ENCODE results near the gene MRPL19.
A peak's percentile ranks its signal among the peaks of the same experiment; 100 is the strongest.

DNA sequence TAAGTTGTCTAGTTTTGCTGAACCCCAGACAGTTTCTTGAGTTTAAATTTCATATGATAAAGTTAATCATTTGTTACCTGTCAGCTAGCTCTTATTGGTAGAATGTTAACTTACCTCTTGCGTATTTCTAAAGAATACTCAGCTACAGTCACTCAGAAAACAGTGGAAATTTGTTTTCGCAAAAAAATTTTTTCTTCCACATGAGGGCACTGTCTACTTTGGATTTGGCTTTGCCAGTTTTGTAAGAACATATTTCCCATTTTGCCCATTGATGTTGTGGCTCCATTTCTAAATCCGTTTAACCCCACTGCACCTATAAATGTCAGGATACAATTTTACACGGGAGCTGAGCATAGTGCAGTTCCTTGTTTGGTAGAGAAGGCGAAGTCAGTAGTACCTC is 83.3 kb downstream of the MRPL19 start:
- TF ChIP-seq POLR2A (IDR thresholded peaks at IDR 0.05), result no peak
- TF ChIP-seq, protein P1, sequence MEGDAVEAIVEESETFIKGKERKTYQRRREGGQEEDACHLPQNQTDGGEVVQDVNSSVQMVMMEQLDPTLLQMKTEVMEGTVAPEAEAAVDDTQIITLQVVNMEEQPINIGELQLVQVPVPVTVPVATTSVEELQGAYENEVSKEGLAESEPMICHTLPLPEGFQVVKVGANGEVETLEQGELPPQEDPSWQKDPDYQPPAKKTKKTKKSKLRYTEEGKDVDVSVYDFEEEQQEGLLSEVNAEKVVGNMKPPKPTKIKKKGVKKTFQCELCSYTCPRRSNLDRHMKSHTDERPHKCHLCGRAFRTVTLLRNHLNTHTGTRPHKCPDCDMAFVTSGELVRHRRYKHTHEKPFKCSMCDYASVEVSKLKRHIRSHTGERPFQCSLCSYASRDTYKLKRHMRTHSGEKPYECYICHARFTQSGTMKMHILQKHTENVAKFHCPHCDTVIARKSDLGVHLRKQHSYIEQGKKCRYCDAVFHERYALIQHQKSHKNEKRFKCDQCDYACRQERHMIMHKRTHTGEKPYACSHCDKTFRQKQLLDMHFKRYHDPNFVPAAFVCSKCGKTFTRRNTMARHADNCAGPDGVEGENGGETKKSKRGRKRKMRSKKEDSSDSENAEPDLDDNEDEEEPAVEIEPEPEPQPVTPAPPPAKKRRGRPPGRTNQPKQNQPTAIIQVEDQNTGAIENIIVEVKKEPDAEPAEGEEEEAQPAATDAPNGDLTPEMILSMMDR (IDR thresholded peaks at IDR 0.05), result peak in 5 of 7 experiments; percentile 20 to 36 (median 25)
